Colonic mucosa (tissue), 4 donors: Measurements from ENCODE around the gene FGF8. TPM values are rescaled to one million over a fixed set of nuclear protein-coding genes. Genes with fewer than 3 reads are reported as not detected.

Source experiments
- DNase-seq: peaks from one replicate; pipeline ENCODE4 v3.0.0-alpha.2; 2020
- H3K27ac ChIP-seq: fragments of 200-600 bp; one replicate; pipeline ENCODE4 v1.8.0; 2021
- H3K27me3 ChIP-seq: fragments of 200-600 bp; one replicate; pipeline ENCODE4 v1.8.0; 2021
- H3K36me3 ChIP-seq: fragments of 200-600 bp; one replicate; pipeline ENCODE4 v1.8.0; 2021
- H3K4me1 ChIP-seq: fragments of 200-600 bp; one replicate; pipeline ENCODE4 v1.8.0; 2021; ENCODE audit warnings: mild to moderate bottlenecking
- H3K4me3 ChIP-seq: fragments of 200-600 bp; one replicate; pipeline ENCODE4 v1.8.0; 2021
- H3K9ac ChIP-seq, 2 donors: one replicate each; pipeline ENCODE4 v1.7.0; 2013; ENCODE audit warnings: control low read depth in 2 of 2, low read depth in 2 of 2, low read length in 2 of 2
- H3K9me3 ChIP-seq: fragments of 200-600 bp; one replicate; pipeline ENCODE4 v1.8.0; 2021
- CTCF ChIP-seq: fragments of 200-600 bp; IDR thresholded peaks from one replicate; pipeline ENCODE4 v1.8.0; 2022; ENCODE audit warnings: antibody characterized with exemption, mild to moderate bottlenecking
- intact Hi-C: fragments of 100-400 bp; cut with DNase I; formaldehyde crosslinking; loops from one replicate; pipeline ENCODE4 v1.14.1; 2022
- total RNA-seq, 2 donors: library from RNA; stranded (reverse); fragmentation: NEBNext Ultra II Directional in 1 of 2; extraction: Animal tissue kit (Norgen Biotek cat#: 25700) in 1 of 2; gene quantifications; one replicate each; pipeline ENCODE4 v1.2.1, GENCODE V29; 2021
- donor health status: healthy.
- donor health status: DM: no; HTN: no; CAD: no.
- donor health status: DM: no; HTN: no; CAD: no.

The FGF8 gene
- total RNA-seq, 2 donors from 2014 or later, result not detected

- Histone ChIP-seq H3K4me3 (no peak overlapping the region), H3K9me3 (no peaks in the 10 kb centered on the region), H3K36me3 (peaks cover under 1% of the 10 kb centered on the region), H3K9ac (no peak overlapping the region), H3K4me1 (peaks cover 20% of the 10 kb centered on the region), H3K27ac (no peak overlapping the region), H3K27me3 (no peaks in the 10 kb centered on the region)
- TF ChIP-seq CTCF, result no peak
- intact Hi-C loops, result loop anchor here (5.0 kb wide), 2 partner anchors 179 to 194 kb away; partner anchors contain the start of genes DPCD and POLL
- no peak for DNase-seq
Observed at GRCh38 chr10:101781655-101781983, 5.7 kb upstream of the FGF8 start.

- Histone ChIP-seq H3K27me3 (peaks cover 5% of the 10 kb centered on the region), H3K4me1 (peaks cover 20% of the 10 kb centered on the region), H3K27ac (no peak overlapping the region), H3K9me3 (no peaks in the 10 kb centered on the region), H3K36me3 (no peaks in the 10 kb centered on the region), H3K9ac (no peak overlapping the region), H3K4me3 (no peak overlapping the region)
- DNase-seq, result peak; percentile 71
- TF ChIP-seq CTCF, result peak; percentile 90
- intact Hi-C loops, result loop anchor here (5.0 kb wide), 2 partner anchors 179 to 194 kb away; partner anchors contain the start of genes DPCD and POLL
Observed at GRCh38 chr10:101780818-101781654, 5.1 kb upstream of the FGF8 start.

GRCh38 chr10:101780187-101780817 is 4.4 kb upstream of the FGF8 start:
- H3K4me3 ChIP-seq, result peak overlapping the region; percentile 41

DNA sequence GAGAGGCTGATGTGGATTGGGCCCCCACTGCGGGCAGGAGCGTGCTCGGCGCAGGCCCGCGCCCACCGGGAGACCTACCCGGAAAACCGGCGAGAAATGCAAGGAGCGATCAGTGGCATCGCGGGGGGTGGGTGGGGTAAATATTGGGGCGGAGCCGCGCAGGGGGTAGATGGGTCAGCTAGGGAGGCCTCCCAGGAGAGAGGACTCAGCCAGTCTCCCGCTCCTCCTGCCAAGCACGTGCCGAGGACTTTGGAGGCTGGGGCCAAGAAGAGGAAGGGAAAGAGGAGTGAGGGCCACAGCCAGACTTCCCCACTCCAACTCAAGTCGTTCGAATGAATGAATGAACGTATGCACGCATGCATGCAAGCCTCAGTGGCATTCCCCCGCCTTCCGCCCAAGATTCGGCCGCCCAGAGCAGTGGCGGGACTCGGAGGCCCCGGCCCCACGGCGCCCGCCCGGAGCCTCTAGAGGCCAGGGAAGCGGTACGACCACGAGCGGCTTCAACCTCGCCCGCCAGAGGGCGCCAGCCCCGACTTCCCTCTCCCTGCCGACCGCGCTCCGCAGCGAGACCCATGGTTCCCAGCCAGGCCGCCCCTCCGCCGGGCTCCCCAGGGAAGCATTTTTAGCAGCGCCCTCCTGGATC is 3.8 kb upstream of the FGF8 start:
- intact Hi-C loops, result loop anchor here (5.0 to 10.0 kb wide), 3 partner anchors 177 to 565 kb away; partner anchors contain the start of genes DPCD and POLL
- Histone ChIP-seq H3K9me3 (no peaks in the 10 kb centered on the region), H3K36me3 (no peaks in the 10 kb centered on the region), H3K4me1 (peaks cover 20% of the 10 kb centered on the region), H3K27me3 (peaks cover 16% of the 10 kb centered on the region), H3K9ac (peak overlapping the region in 1 of 2 donors; percentile 55), H3K4me3 (peak overlapping the region; percentile 41), H3K27ac (no peak overlapping the region)
- TF ChIP-seq CTCF, result peak; percentile 95
- DNase-seq, result peak; percentile 91

More at GRCh38 chr10:101780187-101780817, 4.4 kb upstream of the FGF8 start:
- TF ChIP-seq CTCF, result no peak
- Histone ChIP-seq H3K36me3 (no peaks in the 10 kb centered on the region), H3K27ac (no peak overlapping the region), H3K9me3 (no peaks in the 10 kb centered on the region), H3K9ac (peak overlapping the region in 1 of 2 donors; percentile 55), H3K4me1 (peaks cover 20% of the 10 kb centered on the region), H3K27me3 (peaks cover 9% of the 10 kb centered on the region)
- intact Hi-C loops, result loop anchor here (5.0 kb wide), 2 partner anchors 178 to 193 kb away; partner anchors contain the start of genes DPCD and POLL
- DNase-seq, result no peak

DNA sequence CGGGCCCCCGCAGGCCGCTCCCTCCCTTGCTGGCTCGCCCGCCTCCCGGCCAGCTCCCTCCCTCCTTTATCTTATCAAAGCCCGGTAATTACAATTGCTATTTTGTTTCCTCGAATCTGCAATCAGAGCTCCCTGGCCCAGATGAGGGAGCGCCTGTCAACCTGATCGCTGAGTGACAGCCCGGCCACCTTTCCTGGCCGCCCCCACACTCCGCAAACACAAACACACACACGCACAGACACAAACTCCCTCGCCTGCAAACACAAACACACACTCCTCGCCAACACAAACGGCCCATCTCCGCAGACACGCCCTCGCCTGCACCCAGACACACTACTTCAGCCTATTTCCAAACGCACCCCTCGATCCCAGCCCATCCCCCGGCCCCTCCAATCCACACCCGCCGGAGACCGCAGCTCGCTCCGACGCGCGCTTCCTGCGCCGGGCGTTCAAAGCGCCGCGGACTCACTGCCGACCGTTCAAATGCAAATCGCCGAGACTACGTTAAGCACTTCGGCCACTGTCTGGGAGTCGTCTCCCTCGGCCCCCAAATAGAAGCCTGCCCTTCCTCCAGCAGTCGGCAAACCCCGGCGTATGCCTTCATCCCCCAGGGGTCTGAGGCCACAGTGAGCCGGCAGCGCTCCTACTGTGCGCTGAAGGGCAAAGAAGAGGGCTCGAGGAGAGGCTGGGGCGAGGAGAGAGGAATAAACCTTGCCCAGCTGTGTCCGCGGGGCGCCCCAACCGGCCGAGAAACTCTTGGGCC is 3.0 kb upstream of the FGF8 start:
- Histone ChIP-seq H3K9me3 (no peaks in the 10 kb centered on the region), H3K9ac (peak overlapping the region in 1 of 2 donors; percentile 55), H3K27ac (no peak overlapping the region), H3K4me3 (peak overlapping the region; percentile 41), H3K27me3 (peaks cover 23% of the 10 kb centered on the region), H3K36me3 (no peaks in the 10 kb centered on the region), H3K4me1 (peaks cover 20% of the 10 kb centered on the region)
- DNase-seq, result peak; percentile 81
- no peak for TF ChIP-seq CTCF
- intact Hi-C loops, result loop anchor here (10.0 kb wide), 1 partner anchor 564 kb away; no protein-coding TSS in a partner anchor
